Fibroblast of upper back skin (primary cell): Measurements from ENCODE around the gene PTPRM.
"Not testable (repeated sequence)": the region's sequence is repeated elsewhere in the genome, so short reads cannot be mapped to it uniquely, and the experiment has no call there.

Experiments
- DNase-seq: peaks from one replicate; pipeline ENCODE4 v3.0.0-alpha.2; 2013

PTPRM gene

GRCh38 chr18:8413751-8414150, 846.6 kb downstream of the PTPRM start:
- DNase-seq, result no peak

GRCh38 chr18:8416212-8417019, 849.3 kb downstream of the PTPRM start:
- no peak for DNase-seq

GRCh38 chr18:8422391-8422790, 855.3 kb downstream of the PTPRM start:
- DNase-seq, result no peak

- peak; percentile 69 for DNase-seq
Observed at GRCh38 chr18:8423051-8423557, 856.0 kb downstream of the PTPRM start.

GRCh38 chr18:8424481-8424880, 857.4 kb downstream of the PTPRM start:
- DNase-seq, result no peak

- peak; percentile 48 for DNase-seq
Observed at GRCh38 chr18:8424917-8425725, 858.0 kb downstream of the PTPRM start.

- no peak for DNase-seq
Observed at GRCh38 chr18:8426401-8426800, 859.3 kb downstream of the PTPRM start.

GRCh38 chr18:8427339-8427738, 860.2 kb downstream of the PTPRM start:
- DNase-seq, result no peak

- DNase-seq, result no peak
Observed at GRCh38 chr18:8428951-8429350, 861.8 kb downstream of the PTPRM start.

GRCh38 chr18:8431036-8431435, 863.9 kb downstream of the PTPRM start:
- no peak for DNase-seq

GRCh38 chr18:8433323-8433722, 866.2 kb downstream of the PTPRM start:
- no peak for DNase-seq

- no peak for DNase-seq
Observed at GRCh38 chr18:8433771-8434170, 866.7 kb downstream of the PTPRM start.

- no peak for DNase-seq
Observed at GRCh38 chr18:8435376-8435775, 868.3 kb downstream of the PTPRM start.

- DNase-seq, result no peak
Observed at GRCh38 chr18:8439055-8439454, 871.9 kb downstream of the PTPRM start.

- no peak for DNase-seq
Observed at GRCh38 chr18:8443505-8443904, 876.4 kb downstream of the PTPRM start.

- DNase-seq, result not testable (repeated sequence)
Observed at GRCh38 chr18:8446936-8447335, 879.8 kb downstream of the PTPRM start.

GRCh38 chr18:8448130-8448529, 881.0 kb downstream of the PTPRM start:
- DNase-seq, result no peak

GRCh38 chr18:8450013-8450412, 882.9 kb downstream of the PTPRM start:
- DNase-seq, result no peak

GRCh38 chr18:8450898-8451665, 884.0 kb downstream of the PTPRM start:
- DNase-seq, result no peak

- DNase-seq, result no peak
Observed at GRCh38 chr18:8453528-8453927, 886.4 kb downstream of the PTPRM start.

GRCh38 chr18:8454136-8454535, 887.0 kb downstream of the PTPRM start:
- no peak for DNase-seq

GRCh38 chr18:8455661-8456614, 888.8 kb downstream of the PTPRM start:
- no peak for DNase-seq
